Activated CD8-positive, alpha-beta memory T cell treated with anti-CD3 and anti-CD28 coated beads, Interleukin-2, amount 50 U/mL, for 4 hours (primary cell): ENCODE measurements around the gene NPR2.

Experiments
- DNase-seq: peaks from one replicate; pipeline ENCODE4 v3.0.0-alpha.2; 2020

Gene NPR2

GRCh38 chr9:35834260-35835215, 43.1 kb downstream of the NPR2 start:
- DNase-seq = no peak

GRCh38 chr9:35835216-35835632, 43.8 kb downstream of the NPR2 start:
- DNase-seq = no peak

- no peak for DNase-seq
Measured at GRCh38 chr9:35835766-35836165, 44.4 kb downstream of the NPR2 start.

DNA sequence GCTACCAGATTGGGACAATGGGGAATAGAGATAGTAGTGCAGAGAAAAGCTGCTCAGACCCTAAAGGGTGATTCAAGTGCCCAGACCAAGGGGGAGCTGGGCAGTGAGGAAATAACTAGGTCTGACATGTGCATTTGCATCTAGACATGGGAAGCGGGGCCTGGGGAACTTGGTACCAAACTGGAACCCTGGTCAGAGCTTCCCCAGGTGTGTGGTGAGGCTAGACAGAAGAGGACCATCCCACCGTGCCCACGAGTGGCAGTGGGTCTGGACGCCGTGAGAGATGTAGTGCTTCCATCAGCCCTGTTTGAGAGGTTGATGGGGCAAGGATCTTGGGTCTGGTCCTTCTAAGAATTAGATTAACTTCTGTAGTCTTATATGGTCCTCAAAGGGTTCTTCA, 45.2 kb downstream of the NPR2 start:
- DNase-seq = no peak

GRCh38 chr9:35839926-35840325, 48.5 kb downstream of the NPR2 start:
- DNase-seq = no peak

DNA sequence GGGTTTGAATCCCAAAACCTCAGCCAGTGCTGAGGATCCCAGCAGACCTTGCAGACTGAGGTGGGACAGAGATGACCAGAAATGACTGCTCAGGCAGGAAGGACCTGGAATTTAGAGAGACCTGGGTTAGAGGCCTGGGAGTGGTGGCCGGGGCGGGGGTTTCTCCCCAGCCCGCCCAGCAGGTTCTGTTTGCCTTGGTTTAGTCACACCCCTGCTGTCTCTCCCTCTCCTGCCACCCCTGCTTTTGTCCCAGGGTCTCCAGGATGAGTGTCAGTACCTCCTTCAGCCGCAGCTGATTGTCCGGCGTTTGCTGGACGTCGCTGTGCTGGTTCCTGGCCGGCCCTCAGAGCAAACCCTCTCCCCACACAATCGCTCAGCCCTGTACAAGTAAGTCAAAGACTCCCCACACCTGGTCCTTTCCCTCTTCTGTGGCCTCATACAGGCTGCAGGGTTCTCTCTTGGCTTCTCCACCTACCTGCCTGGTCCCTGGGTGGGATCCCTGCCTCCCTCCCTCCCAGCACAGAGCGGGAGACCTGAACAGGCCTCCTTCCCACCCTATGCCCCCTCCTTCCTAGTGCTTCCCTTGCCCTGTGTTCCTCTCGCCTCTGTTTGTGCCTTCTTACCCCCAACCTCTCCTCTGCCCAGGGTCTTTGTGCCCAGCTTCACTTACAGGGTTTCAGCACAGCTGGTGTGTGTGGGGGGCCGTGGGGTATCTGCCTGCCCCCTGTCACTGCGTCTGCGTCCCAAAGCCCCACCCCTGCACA, 49.7 kb downstream of the NPR2 start:
- no peak for DNase-seq

DNA sequence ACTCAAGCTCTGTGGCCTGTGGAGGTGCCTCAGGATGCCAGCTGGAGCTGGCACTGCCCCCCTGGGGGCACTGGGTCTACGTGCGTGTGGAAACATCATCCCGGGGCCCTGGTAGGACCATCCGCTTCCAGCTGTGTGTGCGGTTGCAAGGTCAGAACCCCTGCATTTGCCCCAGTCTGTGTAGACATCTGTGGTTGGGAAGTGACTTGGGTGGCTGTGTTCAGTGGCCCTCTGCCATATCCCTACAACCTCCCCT, 50.2 kb downstream of the NPR2 start:
- no peak for DNase-seq

GRCh38 chr9:35842020-35842745, 50.8 kb downstream of the NPR2 start:
- no peak for DNase-seq

DNA sequence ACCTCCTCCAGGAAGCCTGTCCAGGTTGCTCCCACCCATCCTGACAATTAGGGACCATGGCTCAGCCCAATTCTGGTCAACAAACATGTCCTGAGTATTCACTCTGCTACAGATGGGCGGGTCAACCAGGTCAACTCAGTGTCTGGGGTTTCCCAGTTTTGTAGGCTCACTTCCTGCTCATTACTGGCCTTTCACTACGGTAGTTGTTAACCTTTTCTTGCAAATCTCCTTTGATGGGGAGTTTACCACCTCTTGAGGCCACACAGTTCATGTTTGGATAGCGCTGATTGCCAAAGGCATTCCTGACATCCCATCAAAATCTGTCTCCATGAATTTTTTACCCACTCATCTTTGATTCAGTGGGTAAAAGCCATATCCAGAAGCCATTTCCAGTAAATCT, 51.4 kb downstream of the NPR2 start:
- no peak for DNase-seq

DNA sequence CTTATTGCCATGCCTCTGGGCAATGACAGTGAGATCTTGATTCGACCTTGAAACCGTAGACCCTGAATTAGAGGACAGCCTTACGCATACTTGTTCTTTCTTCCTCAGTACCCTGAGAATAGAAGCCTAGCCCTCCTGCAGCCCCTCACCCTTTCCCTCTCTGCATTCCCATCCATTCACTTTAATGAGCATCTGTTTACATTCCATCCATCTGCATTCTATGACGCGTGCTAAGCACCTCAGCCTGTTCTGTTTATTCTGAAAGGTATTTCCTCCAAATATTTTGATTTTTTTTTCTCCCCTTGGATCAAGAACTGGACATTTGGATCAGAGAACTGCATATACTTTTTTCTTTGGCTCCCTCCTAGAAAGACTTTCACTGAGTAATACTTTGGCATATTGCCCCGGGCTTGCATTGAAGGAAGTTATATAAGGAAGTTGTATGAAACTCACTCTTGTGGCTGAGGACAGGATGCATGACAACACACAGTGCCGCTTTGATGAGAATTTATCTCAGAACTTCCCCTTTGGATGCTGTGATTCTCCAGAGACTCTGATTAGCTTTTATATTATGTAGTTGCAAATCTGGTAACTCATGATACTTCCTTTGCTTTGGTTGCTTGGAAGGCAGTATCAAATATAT, 53.4 kb downstream of the NPR2 start:
- no peak for DNase-seq

DNA sequence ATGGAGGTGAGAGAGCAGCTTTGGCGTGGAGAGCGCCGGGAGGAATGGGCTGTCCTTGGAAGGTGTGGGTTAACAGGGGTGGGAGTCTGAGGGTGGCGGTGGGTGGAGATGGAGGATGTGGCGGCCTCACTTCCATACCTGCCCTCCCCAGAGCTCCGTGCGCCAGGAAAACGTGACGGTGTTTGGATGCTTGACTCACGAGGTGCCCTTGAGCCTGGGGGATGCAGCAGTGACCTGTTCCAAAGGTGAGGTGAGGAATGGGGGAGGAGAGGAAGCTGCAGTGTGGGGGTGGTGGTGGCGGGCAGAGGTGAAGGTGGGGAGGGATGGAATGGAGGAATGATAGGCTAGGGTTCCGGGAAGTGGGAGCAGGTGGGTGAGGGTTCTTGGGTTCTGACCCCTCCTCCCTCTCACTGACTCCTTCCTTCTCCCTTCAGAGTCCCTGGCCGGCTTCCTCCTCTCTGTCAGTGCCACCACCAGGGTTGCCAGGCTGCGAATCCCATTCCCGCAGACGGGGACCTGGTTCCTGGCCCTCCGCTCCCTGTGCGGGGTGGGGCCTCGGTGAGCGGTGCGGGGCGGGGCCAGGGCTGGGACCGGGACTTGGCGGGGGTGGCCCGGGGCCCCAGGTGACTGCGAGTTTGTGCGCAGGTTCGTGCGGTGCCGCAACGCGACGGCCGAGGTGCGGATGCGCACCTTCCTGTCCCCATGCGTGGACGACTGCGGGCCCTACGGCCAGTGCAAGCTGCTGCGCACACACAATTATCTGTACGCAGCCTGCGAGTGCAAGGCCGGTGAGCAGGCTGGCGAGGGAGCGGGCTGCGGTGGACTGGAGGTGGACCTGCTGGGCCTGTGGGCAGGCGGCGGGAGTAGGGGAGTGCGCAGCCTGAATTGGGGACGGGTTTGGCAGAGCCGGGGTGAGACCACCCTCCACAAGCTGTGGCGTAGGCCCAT, 54.7 kb downstream of the NPR2 start:
- no peak for DNase-seq

DNA sequence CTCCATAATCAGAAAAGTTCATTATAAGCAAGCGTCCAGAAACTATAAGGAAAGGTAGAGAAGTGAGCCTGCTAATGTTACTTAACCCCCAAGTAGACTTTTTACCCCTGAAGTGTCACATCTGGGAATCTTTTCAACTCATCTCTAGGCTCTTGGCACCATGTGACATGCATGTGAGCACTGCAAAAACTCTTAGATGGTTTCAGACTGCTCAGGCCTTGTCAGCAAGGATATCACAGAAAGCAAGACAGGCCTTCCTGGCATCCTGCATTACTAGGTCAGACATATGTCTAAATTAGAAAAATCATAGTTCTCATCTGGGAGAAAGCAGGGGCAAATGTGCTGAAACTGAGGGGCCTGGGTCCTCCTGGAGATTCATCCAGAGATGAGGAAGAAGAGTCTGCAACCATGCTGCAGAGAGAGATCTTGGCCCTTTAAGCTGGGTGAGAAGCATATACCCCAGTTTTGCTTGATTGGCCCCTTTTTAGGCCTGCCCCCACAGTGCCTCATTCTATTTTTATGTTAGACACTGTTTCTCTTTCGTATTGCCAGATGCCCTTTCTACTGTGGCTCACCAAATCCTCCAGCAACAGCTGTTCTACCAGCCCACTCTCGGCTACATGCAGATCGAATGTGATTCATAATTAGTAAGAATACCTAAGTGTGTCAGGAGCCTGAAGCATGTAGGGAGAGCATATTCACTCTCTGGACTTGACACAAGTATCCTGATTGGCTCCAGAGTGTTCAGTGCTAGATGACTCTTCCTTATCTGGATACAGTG, 56.6 kb downstream of the NPR2 start:
- no peak for DNase-seq

- DNase-seq = no peak
Measured at GRCh38 chr9:35852267-35852815, 61.0 kb downstream of the NPR2 start.

DNA sequence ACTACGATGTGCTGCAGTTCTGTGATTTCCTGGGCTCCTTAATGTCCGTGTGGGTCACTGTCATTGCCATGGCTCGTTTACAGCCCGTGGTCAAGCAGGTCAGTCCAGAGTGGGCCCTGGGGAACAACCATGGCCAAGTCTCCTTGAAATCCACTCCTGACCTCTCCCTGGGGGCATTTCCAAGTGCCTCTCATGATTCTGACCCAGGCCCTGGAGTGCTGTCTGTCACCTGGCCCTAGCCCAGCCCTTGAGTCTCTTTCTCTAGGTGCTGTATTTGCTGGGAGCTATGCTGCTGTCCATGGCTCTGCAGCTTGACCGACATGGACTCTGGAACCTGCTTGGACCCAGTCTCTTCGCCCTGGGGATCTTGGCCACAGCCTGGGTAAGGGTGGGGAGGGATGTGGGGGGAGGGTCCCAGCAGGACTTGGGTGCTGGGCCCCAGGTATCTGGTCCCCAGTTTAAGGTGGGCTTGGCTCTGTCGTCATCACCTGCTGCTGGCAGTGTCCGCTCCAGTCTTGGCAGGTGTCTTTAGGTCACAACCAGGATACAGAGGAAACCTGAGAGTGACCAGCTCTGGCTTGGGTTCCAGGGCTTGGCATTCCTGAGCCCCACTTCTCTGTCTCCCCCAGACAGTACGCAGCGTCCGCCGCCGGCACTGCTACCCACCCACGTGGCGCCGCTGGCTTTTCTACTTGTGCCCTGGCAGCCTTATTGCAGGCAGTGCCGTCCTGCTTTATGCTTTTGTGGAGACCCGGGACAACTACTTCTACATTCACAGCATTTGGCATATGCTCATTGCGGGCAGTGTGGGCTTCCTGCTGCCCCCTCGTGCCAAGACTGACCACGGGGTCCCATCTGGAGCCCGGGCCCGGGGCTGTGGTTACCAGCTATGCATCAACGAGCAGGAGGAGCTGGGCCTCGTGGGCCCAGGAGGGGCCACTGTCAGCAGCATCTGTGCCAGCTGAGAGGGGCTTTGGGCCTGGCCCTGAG, 61.8 kb downstream of the NPR2 start:
- no peak for DNase-seq

DNA sequence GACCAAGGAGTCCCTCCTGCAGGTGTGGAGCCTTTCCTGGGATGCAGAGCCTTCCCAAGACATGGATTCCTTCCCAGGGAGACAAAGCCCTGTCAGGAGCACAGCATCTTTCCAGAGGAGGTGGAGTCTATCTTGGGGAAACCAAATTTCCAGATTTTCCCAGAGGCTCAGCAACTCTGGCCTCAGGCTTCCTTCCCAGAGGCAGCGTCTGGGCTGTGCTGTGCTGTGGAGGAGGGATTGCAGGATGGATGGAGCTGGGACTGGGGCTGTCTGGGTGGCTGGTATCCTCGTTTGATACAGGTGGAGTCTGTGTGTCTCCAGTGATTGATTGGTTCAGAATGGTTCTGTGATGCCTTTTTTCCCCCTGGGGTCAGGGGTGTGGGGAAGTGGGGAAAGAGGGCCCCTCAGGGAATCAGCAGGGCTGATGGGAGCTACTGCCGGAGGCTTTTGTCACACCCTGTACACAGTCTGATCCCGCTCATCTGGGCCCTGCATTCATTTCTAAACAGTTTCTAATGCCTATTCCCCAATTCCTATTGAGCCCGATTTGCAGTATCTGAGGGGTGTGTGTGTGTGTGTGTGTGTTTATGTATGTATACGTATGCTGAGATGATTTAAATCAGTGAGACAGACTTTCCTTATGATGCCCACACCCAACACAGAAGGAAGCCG, 62.8 kb downstream of the NPR2 start:
- no peak for DNase-seq

DNA sequence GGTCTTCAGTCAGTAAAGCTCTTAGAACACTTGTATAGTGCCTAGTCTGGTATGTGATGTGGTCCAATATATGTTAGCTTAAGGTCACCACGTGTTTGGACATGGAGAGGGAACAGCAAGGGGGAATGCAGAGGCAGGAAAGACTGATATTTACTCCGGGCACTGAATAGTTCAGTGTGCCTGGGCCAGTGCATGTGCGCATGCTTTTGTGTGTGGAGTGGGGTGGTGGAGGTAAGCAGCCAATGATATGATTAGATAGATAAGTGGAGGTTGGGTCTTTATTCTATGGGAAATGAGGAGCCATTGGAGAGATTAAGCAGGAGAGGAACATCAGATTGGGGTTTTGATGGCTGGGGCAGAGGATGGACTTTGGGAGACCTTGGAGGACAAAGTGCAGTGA, 64.8 kb downstream of the NPR2 start:
- DNase-seq = no peak

- no peak for DNase-seq
Measured at GRCh38 chr9:35856882-35857281, 65.5 kb downstream of the NPR2 start.

- no peak for DNase-seq
Measured at GRCh38 chr9:35858458-35858857, 67.1 kb downstream of the NPR2 start.
